ENCODE measurements around the gene AAR2.
A peak's percentile ranks its signal among the peaks of the same experiment; 100 is the strongest.

Gene AAR2

DNA sequence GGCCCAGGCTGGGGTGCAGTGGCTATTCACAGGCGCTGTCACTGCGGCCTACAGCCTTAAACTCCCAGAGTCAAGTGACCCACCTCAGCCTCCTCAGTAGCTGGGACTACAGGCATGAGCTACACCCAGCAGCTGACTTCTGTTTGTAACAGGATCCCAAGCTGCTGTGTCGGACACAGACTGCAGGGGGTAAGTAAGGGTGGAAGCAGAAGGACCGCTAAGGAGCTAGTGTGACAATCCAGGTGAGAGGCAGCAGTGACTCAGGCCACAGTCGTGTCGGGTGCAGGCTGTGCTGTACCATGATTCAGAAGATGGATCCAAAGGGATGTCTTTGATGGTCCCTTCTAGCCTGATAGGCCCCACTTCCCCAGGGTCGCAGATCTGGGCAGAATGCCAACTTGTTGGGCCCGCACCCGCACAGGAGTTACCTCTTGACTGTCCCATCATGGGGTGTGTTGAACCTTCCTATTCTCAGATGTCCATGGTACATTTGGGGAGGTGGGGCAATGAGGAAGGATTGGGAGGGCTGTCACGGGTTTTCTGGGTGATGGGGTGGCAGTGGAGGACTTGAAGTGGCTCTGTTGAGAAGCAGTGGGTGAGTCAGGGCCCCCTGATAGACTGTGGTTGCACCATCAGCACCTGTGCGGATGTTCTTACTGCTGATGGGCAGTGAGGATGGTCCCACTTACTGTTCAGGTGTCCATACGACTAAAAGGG is 25.3 kb downstream of the AAR2 start:
- no peak for DNase-seq

DNA sequence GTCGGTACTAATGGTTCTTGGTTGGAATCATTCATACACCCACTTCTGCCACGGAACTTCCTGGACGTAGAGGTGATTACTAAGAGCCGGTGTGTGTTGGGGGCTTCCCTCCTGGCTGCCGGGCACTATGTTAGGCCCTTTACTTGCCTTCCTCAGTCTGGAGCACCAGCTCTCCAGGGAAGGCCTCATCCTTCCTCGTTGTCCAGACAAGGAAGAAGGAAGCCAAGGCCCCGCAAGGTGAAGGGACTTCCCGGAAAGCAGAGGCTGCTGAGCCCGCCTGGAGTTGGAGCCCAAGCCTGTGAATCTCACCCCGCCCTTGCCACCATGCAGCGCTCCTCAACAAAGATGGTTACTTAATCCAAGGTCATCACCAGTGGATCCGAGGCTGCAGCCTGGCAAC is 26.2 kb downstream of the AAR2 start:
- no peak for DNase-seq

- DNase-seq, result no peak
Measured at GRCh38 chr20:36264426-36265246, 28.4 kb downstream of the AAR2 start.

- no peak for DNase-seq
Measured at GRCh38 chr20:36266189-36266588, 29.9 kb downstream of the AAR2 start.

- DNase-seq, result no peak
Measured at GRCh38 chr20:36267605-36268381, 31.5 kb downstream of the AAR2 start.

- DNase-seq, result no peak
Measured at GRCh38 chr20:36268440-36269342, 32.4 kb downstream of the AAR2 start.

- DNase-seq, result no peak
Measured at GRCh38 chr20:36269507-36269906, 33.2 kb downstream of the AAR2 start.

DNA sequence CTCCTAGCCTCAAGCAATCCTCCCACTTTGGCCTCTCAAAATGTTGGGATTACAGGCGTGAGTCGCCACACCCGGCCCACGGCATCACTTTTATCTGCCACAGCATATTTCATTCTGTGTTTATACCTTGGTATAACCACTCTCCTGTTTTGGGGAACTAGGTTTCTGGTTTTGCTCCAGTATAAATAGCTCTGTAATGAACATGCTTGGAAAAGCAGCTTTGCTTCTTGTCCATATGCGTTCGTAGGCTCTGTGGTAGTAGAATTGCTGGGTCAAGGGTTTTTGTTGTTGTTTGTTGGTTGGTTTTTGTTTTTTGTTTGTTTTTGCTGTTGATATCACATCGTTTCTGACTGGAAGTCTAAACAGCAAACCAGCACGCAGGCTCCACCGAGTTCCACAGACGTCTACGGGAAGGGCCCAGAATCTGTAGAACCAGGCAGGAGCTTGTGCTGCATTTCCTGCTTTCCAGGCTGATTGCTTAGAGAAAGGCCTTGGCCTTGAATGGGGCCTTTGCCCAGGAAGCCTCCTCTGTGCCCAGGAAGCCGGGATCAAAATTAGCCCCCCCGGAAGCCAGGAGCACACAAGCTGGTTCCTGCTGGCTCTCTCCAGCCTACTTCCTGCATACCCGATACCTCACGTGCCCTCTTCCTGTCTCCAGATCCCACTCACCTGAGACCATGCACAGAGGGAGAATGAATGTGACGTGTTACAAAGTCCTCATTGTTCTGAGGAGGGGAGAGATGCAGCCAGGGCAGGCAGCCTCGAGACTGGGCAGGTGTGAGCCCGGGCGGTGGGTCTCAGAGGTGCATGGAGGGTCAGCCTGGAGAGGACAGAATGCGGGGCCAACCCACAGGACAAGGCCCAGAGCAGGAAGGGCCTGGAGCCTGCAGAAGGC is 34.7 kb downstream of the AAR2 start:
- DNase-seq, result no peak

DNA sequence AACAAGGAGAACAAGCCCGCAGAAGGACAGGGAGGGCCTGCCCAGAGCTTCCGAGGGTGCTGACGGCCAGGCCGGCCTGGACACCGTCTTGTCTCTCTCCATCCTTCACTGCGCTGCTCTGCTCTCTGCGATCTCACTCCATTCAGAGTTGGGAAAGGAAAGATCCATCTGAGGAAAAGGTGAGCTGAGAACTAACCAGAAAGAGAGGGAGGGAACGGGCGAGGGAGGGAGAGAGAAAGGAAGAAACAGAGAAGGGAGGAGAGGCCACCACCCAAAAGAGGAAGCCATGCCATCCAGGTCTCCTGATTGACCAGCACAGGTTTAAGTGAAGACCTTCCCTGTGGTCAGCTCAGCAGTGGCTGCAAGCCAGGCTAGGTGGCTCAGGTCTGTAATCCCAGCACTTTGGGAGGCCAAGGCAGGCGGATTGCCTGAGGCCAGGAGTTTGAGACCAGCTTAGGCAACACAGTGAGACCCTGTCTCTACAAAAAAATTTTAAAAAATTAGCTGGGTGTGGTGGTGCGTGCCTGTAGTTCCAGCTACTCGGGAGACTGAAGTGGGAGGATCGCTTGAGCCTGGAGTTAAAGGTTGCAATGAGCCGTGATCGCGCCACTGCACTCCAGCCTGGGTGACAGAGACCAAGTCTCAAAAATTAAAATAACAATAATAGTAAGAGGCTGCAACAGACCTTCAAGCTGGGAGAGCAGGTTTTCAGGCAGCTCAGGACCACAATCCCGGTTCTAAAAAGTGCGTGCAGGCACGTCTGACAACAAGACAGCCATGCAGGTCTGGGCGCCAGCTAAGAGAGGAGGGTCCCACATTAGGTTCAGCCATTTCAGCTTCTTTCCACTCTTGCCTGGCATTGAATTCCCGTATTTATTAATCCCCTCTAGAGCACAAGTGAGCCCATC is 35.6 kb downstream of the AAR2 start:
- no peak for DNase-seq

DNA sequence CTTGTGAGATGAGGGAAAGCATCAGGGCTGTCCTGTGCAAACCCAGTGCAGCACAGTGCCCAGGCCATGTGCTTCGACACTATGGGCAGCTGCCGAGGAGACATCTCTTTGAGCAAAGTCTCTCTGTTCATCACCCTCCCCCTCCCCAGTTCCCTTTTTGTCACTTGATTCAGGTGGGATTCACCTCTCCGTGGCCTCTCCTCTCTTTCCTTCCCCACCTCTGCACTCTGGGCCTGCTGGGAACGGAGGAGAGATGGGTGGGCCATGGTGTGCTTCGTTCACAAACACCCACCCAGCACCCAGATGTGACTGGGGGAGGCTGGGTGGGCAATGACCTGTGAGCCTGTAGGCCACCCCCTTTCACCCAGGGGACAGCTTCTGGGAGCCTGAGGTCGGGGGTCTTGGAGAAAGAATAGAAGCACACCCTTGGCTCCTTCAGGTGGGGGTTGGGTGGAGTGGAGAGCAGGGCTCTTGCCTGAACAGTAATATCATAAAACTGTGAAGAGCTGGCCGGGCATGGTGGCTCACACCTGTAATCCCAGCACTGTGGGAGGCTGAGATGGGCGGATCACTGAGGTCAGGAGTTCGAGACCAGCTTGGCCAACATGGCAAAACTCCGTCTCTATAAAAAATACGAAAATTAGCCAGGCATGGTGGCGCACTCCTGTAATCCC is 36.4 kb downstream of the AAR2 start:
- no peak for DNase-seq

DNA sequence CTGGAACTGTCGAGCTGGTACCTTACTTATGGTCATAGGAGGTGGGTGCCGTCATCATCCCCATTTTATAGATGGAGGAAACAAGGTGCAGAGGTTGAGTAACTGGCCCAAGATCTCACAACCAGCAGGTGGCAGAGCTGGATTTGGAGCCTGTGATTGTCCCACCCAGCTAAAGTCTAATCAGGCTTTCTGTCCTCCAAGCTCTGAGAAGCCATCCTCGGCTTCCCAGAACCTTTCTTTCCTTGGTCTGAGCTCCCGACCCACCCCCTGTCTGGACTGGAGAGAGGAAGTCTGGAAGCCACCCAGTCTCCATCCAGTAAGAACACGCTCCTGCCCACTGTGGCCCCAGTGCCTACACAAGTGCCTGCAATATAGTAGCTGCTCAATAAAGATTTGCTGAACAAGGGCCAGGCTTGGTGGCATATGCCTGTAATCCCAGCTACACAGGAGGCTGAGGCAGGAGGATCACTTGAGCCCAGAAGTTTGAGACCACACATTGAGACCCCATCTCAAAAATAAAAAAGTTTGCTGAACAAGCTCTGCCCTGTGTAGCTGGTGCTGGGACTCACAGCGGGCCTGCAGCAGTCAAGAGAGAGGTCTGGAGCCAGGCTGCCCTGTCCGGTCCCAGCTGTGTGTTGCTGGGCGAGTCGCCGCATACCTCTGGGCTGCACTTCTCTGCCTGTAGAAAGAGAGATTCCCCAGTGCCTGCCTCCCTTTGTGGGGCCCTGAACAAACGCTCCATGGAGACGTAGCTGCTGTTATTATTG is 37.3 kb downstream of the AAR2 start:
- DNase-seq, result no peak

DNA sequence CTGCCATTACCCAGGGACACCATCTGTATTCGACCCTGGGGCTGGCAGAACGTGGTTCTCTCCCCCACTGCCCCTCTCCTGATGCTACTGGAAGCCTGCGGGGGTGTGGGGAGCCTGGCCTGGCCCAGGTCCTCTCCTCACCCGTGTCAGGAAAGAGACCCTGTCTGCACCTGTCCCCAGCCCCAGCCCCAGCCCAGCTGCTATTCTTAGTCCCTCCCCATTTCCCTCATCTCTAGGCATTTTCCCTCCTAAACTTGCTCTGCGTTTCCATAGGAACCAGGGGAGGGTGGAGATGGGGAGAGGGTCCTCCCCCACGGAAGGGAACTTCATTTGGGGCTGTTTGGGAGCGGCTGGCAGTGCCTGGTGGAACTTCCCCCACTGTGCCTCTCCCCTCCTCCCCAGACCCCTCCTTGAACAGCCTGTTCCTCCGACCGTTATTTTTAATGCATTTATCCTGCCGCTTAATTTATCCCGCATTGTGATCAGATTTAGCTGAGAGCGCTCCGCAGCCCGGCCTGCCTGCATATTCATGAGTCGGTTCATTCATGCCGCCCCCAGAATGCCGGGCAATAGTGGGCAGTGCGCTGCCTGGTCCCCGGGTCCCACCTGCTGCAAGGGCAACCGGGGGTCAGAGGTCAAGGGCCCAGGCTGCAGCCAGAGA is 38.0 kb downstream of the AAR2 start:
- peak; percentile 57 for DNase-seq

- no peak for DNase-seq
Measured at GRCh38 chr20:36275011-36275410, 38.7 kb downstream of the AAR2 start.

GRCh38 chr20:36275441-36276189 is 39.3 kb downstream of the AAR2 start:
- no peak for DNase-seq

- no peak for DNase-seq
Measured at GRCh38 chr20:36277546-36277945, 41.3 kb downstream of the AAR2 start.

- DNase-seq, result no peak
Measured at GRCh38 chr20:36279362-36279761, 43.1 kb downstream of the AAR2 start.

- DNase-seq, result no peak
Measured at GRCh38 chr20:36279776-36280175, 43.5 kb downstream of the AAR2 start.

Data from eye (tissue), 1 donor.